ENCODE results near the gene TBC1D5.
"Not testable (repeated sequence)": the region's sequence is repeated elsewhere in the genome, so short reads cannot be mapped to it uniquely, and the experiment has no call there.

TBC1D5 gene

GRCh38 chr3:17749281-17749680 is 6.8 kb upstream of the TBC1D5 start:
- no peak for DNase-seq (ENCODE audit: low read depth, low spot score)

GRCh38 chr3:17747890-17748247 is 5.4 kb upstream of the TBC1D5 start:
- DNase-seq (ENCODE audit: low read depth, low spot score) = no peak

- DNase-seq (ENCODE audit: low read depth, low spot score) = no peak
Measured at GRCh38 chr3:17747174-17747889, 4.9 kb upstream of the TBC1D5 start.

DNA sequence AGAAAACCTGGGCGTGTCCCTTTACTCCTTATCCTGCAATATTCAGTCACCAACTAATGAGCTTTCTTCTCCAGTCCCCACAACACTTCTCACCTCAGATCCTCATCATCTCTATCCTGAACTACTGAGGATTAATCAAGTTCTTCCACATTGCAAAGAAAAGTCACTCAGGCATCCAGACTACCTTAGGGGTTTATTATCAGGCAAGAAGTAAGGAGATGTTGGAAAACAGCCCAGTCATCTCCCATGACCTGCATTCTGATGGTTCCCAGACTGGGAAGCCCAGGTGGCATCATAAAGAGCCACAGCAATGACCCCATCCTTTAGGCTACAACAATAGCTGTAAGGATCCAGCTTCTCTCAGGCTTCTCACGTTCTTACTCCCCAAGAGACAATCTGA is 3.5 kb upstream of the TBC1D5 start:
- no peak for DNase-seq (ENCODE audit: low read depth, low spot score)

- DNase-seq (ENCODE audit: low read depth, low spot score) = no peak
Measured at GRCh38 chr3:17745301-17745700, 2.9 kb upstream of the TBC1D5 start.

GRCh38 chr3:17744693-17745092 is 2.3 kb upstream of the TBC1D5 start:
- no peak for DNase-seq (ENCODE audit: low read depth, low spot score)

GRCh38 chr3:17743658-17743995 is 1.2 kb upstream of the TBC1D5 start:
- DNase-seq (ENCODE audit: low read depth, low spot score) = no peak

- DNase-seq (ENCODE audit: low read depth, low spot score) = no peak
Measured at GRCh38 chr3:17742880-17743657, 638 bp upstream of the TBC1D5 start.

DNA sequence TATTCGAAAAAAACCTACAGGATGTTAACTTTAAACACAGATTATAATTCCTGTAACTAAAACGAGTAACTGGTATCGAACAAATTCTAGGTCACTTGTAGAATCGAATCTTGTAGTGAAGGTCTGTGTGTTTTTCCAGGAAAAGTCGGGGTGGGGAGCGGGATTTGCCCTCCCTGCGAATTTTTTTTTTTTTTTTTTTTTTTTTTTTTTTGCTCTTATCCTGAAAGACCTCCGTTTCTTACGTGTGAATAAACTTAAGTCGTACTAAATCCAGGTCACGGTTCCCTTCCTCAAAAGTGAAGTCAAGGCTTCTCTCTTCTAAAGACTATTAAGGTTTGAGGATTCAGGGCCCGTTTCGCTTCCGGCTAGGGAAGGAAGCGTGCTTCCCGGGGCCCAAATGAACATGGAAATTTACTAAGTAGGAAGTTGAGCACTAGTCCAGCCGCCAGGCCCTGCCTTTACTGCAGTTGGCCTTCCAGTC is 770 bp downstream of the TBC1D5 start:
- DNase-seq (ENCODE audit: low read depth, low spot score) = peak; percentile 66

DNA sequence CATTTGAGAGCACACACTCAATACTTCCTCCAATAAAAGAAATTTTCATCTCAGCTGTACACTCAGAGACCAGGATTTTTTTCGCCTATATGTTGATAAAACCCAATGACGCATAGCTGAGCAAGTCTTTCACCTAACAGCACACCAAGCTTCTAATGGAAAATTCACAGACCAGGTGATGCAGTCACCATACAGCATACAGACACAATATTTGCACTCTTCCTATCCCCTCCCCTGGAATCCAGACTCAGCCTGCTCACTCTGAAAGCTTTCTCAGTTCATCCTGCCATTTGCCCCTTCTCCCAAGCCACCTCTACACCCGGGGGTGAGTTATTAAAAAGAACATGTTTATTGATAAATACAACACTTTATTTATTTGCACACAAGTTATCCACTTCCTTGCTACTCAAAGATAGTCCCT is 1.7 kb downstream of the TBC1D5 start:
- DNase-seq (ENCODE audit: low read depth, low spot score) = no peak

- DNase-seq (ENCODE audit: low read depth, low spot score) = no peak
Measured at GRCh38 chr3:17738921-17739320, 3.5 kb downstream of the TBC1D5 start.

- DNase-seq (ENCODE audit: low read depth, low spot score) = no peak
Measured at GRCh38 chr3:17738219-17738618, 4.2 kb downstream of the TBC1D5 start.

DNA sequence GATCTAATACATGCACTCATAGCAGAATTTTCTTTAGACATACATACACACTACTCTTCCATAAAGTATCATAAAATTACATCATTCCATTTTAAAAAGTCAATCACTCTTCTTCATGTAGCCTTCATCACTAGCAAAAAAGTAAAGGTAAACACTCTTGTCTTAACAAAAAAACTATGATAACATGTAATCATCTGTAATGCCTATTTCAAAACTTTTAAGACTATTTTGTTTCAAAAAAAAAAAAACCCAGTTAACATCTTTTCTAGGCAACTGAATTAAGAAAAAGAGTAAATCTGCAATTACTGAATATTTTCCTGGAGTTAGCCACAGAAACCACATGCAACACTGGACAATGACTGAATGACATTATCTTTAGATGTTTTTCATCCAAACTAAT is 4.8 kb downstream of the TBC1D5 start:
- DNase-seq (ENCODE audit: low read depth, low spot score) = no peak

DNA sequence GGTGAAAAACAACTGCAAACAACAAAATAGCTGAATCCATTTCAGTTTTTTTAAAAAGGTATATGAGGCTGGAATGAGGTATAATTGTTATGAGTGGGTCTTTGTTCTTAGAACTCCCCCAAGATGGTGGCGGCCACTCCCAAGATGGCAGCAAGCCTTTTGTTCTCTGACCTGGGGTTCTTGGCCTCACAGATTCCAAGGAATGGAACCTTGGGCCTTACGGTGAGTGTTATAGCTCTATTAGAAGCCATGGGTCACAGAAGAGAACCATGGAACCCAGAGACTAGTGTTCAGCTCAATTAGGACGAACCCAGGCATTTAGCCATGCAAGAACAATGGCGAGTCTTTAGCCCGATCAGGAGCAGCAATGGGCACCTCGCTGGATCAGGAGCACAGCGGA is 7.1 kb downstream of the TBC1D5 start:
- DNase-seq (ENCODE audit: low read depth, low spot score) = not testable (repeated sequence)

DNA sequence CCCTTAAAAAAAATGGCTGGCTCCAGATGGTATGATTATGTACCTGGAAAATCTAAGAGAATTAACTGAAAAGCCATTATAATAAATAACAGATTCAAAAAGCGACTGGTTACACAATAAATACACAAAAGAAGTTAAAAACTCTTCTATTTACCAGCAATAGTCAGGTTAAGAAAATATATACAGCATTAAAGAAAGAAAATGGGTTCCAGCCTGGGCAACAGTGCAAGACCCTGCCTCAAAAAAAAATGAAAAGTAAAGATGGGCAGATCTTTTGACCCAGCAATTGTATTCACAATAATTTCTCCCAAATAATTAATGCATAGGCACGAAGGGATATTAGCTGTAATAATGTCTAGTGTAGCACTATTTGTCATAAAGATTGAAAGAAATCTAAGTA is 8.7 kb downstream of the TBC1D5 start:
- no peak for DNase-seq (ENCODE audit: low read depth, low spot score)

DNA sequence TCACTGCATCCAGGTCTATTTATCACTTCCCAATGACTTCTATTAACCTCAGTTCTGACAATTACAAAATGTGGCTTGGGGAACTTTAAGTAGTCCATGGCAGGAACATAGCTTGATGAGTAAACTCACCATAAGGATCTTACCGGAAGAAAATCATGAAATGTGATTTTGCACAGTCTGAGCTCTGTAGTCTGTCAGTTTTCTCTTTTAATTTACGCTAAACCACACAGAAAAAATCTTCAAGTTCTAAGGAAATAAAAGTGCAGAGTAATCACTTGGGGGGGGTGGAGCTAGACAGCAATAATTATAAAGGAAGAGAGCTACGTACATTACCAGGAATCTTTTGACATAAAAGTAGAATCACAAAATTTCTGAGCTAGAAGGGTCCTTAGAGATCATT is 9.2 kb downstream of the TBC1D5 start:
- DNase-seq (ENCODE audit: low read depth, low spot score) = no peak

GRCh38 chr3:17730318-17730967 is 12.0 kb downstream of the TBC1D5 start:
- DNase-seq (ENCODE audit: low read depth, low spot score) = peak; percentile 65

GRCh38 chr3:17726313-17726712 is 16.1 kb downstream of the TBC1D5 start:
- DNase-seq (ENCODE audit: low read depth, low spot score) = no peak

DNA sequence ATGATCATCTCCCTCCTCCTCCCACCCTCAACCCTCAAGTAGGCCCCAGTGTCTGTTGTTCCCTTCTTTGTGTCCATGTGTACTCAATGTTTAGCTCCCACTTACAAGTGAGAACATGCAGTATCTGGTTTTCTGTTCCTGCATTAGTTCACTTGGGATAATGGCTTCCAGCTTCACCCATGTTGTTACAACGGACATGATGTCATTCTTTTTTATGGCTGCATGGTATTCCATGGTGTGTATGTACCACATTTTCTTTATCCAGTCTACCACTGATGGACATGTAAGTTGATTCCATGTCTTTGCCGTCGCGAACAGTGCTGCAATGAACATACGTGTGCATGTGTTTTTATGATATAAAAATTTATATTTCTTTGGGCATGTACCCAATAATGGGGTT is 16.6 kb downstream of the TBC1D5 start:
- not testable (repeated sequence) for DNase-seq (ENCODE audit: low read depth, low spot score)

DNA sequence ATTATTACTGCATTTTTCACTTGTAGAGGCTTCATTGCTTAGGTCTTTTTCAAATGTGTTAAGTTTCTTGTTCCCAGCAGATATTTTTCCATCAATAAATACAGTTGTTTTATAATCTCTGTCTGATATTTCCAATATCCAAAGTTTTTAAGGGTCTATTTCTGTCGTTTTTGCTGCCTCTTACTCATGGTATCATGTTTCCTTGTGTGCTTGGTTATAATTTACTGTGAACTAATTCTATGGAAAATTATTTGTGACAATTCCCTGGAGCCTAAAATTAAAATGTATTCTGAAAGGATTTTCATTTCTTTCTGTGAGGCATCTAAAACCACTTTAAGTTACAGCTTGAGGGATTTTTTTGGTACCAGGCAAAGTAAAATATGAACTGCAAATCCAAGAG is 17.5 kb downstream of the TBC1D5 start:
- DNase-seq (ENCODE audit: low read depth, low spot score) = no peak

DNA sequence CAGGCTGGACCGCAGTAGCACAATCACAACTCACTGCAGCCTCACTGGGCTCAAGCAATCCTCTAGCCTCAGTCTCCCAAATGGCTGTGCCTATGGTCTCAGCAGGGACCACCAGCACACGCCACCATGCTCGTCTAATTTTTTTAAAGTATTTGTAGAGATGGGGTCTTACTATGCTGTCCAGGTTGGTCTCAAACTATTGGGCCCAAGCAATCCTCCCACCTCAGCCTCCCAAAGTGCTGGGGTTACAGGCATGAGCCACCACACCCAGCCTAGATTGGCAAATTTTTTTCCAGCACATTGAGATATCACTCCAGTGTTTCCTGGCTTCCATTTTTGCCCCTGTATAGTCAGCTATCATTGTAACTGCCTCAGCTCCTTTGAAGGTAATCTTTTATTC is 18.3 kb downstream of the TBC1D5 start:
- DNase-seq (ENCODE audit: low read depth, low spot score) = no peak

DNA sequence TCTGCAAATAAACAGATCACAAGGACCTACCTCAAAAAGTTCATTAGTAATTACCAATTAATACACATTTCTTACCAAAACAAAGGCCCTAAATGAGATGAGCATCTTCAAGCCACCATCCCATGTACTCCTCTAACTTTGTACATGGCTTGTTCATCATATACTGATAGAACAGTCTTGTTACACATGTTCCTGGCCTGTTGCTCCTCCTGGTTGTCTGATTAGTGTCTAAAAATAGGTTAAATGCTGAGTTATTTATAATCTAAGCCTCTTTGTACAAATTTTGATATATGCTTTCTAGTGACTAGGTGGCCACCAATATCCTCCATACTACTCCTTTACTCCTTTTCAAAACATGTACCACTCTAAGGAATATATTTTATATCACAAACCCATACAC is 25.0 kb downstream of the TBC1D5 start:
- DNase-seq (ENCODE audit: low read depth, low spot score) = no peak

DNA sequence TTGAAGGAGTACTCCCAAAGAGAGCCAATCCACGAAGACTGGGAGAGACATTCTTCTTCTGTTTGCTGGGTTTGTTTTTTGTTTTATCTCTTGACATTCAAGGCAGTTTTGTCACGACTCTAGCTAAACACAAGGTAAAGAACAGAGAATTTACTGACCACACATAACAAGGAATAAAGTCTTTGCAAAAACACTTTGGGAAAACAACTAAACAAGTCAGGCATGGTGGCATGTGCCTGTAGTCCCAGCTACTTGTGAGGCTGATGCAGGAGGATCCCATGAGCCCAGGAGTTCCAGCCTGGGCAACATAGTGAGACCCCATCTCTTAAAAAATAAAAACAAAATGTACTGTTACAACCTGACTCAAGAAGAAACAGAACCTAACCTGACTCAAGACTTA is 28.0 kb downstream of the TBC1D5 start:
- DNase-seq (ENCODE audit: low read depth, low spot score) = no peak
